Activated CD4-positive, alpha-beta T cell treated with anti-CD3 and anti-CD28 coated beads for 1 hour (primary cell): ENCODE results near the gene FAM156A.
"Not testable (repeated sequence)": the region's sequence is repeated elsewhere in the genome, so short reads cannot be mapped to it uniquely, and the experiment has no call there.

Experiments
- DNase-seq: peaks from one replicate; pipeline ENCODE4 v3.0.0-alpha.2; 2020

FAM156A gene

GRCh38 chrX:52966993-52967738 is 8.8 kb upstream of the FAM156A start:
- DNase-seq = not testable (repeated sequence)

GRCh38 chrX:52958961-52959360 is 643 bp upstream of the FAM156A start:
- not testable (repeated sequence) for DNase-seq

GRCh38 chrX:52949884-52950283 is 8.4 kb downstream of the FAM156A start:
- not testable (repeated sequence) for DNase-seq

- not testable (repeated sequence) for DNase-seq
Observed at GRCh38 chrX:52949325-52949724, 9.0 kb downstream of the FAM156A start.

DNA sequence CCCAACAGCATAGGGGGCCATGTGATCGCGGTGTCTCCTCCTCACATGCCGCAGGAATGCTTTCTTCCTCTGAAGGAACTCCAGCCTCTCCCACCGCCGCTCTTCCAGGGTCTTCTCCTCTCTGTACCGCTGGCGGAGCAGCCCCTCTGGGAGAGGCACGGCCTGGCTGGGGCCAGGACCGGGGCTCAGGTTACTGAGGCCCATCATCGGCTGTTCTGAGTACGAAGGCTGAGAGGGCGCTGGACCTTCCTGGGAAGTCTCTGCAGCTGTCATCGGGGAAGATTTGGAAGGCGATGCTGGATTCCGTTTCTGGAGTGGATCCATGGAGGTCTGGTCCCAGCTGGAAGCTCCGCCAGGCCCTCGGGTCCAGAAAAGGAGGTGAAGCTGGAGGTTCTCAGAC is 10.1 kb downstream of the FAM156A start:
- not testable (repeated sequence) for DNase-seq

DNA sequence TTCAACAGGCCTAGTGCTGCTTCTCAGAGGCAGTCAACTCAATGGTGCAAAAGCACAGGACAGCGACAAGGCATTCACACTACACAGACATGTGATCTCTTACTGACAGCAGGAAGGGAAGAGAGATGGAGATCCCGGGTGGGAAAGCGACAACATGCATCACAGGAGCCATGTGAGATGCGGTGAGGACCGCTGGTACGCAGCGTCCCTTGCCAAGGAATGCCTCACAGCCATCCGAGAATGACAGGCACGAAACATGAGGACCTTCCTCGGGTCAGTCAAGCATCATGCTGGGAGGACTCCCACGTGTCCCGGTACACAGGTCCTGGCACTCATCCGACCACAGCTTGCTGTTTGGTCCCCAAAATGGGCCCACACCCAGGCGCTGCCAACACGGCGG is 10.8 kb downstream of the FAM156A start:
- not testable (repeated sequence) for DNase-seq

DNA sequence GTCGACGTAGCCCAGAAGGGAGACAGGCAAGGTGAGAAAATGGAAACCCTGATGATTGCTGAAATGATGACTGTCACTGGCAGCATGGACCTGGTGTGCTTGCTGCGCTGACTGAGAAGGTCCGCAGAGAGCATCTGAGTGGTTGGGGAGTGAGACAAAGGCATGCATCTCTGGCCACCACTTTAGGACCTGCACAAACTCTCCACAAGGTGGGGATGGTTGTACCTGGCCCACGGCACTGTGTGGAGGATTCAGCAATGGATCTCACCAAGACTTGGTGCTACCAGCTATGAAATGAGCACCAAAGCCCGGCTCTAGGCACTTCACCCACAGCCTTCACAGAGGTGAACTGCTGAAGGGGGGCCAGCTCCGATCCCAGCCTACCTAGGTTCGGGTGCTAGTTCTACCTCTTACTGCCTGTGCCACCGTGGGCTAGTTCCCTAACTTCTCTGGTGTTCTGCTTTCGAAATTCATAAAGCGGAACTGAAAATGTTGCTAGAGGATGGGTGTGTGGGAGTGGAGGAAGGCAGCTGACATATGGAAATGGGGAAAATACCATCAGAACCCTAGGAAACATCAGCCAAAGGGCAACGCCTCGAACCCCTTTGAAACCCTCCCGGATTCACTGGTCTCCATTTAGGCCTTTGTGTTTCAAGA is 12.4 kb downstream of the FAM156A start:
- DNase-seq = not testable (repeated sequence)

- DNase-seq = not testable (repeated sequence)
Observed at GRCh38 chrX:52941728-52942127, 16.6 kb downstream of the FAM156A start.

- not testable (repeated sequence) for DNase-seq
Observed at GRCh38 chrX:52940704-52941103, 17.6 kb downstream of the FAM156A start.

- DNase-seq = not testable (repeated sequence)
Observed at GRCh38 chrX:52935470-52935784, 22.9 kb downstream of the FAM156A start.

DNA sequence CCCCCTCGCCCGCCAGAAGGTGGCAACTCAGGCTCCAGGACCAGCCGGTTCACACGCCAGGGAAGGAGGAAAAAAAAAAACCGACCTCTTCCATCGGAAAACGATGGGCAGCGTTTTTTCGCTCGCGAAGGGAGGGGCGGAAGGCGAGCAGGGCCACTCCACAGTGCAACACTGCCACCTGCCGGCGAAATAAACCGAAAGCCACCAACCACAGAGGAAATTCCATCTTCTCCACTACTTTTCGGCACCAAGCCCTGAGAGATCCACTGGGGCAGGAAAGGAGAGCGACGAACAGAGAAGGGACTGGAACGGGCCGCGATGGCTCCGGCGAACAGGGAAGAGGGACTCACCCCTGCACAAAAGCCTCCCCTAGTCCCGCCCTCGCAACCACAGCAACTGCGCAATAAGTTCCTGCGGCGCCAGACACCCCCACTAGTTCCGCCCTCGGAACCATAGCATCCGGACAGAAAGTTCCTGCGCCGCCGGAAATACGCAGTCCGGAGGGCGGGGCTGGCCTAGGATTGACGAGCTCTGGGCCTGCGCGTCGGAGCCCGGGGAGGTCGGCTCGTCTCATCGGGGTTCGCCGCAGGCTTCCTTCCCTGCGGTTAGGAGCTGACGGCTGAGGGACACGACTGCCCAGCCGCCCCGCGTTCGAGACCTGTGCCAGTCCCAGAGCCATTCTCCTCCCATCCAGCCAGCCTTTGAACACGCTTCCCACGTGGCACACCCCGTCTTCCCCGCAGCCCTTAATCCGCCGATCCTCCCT is 23.4 kb downstream of the FAM156A start:
- peak; percentile 84 for DNase-seq

GRCh38 chrX:52933976-52934703 is 24.2 kb downstream of the FAM156A start:
- no peak for DNase-seq

GRCh38 chrX:52933213-52933612 is 25.1 kb downstream of the FAM156A start:
- no peak for DNase-seq

GRCh38 chrX:52930214-52930613 is 28.1 kb downstream of the FAM156A start:
- DNase-seq = not testable (repeated sequence)

DNA sequence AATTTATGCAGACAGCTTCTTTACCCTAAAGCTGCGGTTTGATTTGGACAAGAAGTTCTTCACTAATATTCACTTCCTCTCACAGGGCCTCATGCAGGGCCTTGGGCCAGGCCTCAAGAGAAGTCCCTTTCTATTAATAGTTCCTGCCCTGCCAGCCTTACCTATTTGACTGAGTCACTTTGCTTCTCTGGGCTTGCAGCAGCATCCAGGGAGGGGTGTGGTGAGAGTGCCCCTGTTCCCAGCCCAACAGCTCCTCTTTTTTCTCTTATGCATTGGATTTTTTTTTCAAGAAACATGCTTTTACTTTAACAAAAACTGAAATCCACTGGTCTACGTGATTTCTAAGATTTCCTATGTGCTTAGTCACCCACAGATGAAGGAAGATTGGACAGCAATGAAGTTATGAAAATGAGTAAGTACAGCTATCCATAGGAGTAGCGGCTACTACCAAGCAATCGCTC is 34.5 kb downstream of the FAM156A start:
- DNase-seq = no peak

- DNase-seq = not testable (repeated sequence)
Observed at GRCh38 chrX:52914704-52915103, 43.6 kb downstream of the FAM156A start.

DNA sequence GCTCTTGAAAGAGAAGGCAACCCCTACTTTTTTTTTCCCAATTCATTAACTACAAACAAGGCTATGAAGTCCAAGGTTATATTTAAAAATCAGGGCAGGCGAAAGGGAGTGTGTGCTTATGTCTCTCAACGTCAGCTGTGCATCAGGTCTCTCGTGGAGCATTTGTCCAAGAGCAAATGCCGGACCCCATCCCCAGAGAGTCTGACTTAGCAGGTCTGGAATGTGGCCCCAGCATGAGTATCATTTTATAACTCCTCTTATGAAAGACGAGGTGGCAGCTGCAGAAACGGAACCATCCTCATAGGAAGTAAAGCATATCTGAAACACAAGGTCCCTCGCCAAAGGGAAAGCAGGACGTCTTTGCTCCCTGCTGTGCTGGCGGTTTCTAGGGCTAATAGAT is 44.6 kb downstream of the FAM156A start:
- DNase-seq = not testable (repeated sequence)

- DNase-seq = not testable (repeated sequence)
Observed at GRCh38 chrX:52909313-52909969, 48.9 kb downstream of the FAM156A start.

DNA sequence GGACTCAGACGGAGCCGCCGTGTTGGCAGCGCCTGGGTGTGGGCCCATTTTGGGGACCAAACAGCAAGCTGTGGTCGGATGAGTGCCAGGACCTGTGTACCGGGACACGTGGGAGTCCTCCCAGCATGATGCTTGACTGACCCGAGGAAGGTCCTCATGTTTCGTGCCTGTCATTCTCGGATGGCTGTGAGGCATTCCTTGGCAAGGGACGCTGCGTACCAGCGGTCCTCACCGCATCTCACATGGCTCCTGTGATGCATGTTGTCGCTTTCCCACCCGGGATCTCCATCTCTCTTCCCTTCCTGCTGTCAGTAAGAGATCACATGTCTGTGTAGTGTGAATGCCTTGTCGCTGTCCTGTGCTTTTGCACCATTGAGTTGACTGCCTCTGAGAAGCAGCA is 50.4 kb downstream of the FAM156A start:
- not testable (repeated sequence) for DNase-seq

- DNase-seq = not testable (repeated sequence)
Observed at GRCh38 chrX:52907137-52907536, 51.2 kb downstream of the FAM156A start.

DNA sequence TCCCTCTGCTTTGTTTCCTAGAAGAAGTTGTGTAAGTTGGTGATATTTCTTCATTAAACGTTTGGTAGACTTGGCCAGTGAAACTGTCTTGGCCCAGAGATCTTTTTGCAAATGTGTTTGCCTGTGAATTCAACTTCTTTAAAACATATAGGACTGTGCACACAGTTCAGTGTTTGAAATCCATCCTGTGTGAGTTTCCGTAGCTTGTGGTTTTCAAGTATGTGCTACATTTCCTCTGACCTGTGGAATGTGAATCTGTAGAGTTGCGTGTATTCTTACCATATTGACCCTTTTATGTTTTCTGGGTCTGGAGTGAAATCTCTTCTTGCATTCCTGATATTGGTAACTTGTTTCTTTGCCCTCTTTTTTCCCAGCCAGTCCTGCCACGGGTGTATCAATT is 52.2 kb downstream of the FAM156A start:
- DNase-seq = not testable (repeated sequence)

DNA sequence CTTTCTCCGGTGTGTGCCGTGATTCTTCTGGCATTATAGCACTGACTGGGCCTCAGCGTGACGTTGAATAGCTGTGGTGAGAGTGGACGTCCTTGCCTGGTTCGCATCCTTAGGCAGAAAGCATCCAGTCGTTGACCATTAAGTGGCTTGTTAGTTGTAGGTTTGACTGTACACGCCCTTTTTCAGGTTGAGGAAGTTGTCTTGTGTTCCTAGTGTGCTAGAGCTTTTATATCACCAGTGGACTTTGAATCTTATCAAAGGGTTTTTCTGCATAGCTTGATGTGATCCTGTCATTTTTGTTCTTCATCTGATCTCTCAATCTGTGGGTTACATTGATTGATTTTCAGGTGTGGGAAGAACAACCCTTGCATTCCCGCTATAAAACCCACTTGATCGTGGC is 52.8 kb downstream of the FAM156A start:
- DNase-seq = not testable (repeated sequence)
